ENCODE results near the gene GBP7.
"Not testable (repeated sequence)": the region's sequence is repeated elsewhere in the genome, so short reads cannot be mapped to it uniquely, and the experiment has no call there.

The GBP7 gene, protein sequence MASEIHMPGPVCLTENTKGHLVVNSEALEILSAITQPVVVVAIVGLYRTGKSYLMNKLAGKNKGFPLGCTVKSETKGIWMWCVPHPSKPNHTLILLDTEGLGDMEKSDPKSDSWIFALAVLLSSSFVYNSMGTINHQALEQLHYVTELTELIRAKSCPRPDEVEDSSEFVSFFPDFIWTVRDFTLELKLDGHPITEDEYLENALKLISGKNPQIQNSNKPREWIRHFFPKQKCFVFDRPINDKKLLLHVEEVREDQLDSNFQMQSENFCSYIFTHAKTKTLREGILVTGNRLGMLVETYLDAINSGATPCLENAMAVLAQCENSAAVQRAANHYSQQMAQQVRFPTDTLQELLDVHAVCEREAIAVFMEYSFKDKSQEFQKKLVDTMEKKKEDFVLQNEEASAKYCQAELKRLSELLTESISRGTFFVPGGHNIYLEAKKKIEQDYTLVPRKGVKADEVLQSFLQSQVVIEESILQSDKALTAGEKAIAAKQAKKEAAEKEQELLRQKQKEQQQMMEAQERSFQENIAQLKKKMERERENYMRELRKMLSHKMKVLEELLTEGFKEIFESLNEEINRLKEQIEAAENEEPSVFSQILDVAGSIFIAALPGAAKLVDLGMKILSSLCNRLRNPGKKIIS

DNA sequence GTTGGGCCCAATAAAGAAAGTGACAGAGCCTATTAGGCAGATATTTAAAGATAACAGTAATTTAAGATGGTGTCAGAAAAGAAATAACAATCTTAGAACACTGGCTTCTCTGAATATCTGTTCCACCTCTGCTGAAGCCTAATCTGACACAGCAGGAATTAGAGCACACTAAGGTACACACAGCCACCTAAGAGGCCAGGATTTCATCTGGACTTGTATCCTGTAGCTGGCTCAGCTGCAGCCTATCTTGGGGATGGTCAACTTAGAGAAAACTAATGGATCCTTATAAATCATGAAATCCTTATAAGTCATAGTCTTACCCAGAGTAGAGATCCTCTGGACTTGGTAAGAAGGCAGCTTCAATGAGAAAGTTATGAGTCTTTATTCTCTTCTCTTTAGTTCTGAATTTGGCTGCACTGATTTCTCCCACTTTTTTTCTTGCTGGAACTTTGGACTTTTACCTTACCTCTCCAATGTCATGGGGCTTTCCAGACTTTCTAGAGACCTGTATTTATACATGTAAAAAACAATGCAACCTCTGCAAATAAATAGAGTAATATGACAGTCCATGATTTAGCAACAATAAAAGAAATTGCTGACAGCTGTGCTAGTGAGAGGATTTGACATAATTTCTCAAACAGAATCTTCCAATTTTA is at the start of gene GBP7:
Gene GBP7, minus strand, starts transcription at position 403 of the 656 bp plus-strand sequence. CDS start 4,068 bp downstream, outside the sequence.
- no peak for DNase-seq

DNA sequence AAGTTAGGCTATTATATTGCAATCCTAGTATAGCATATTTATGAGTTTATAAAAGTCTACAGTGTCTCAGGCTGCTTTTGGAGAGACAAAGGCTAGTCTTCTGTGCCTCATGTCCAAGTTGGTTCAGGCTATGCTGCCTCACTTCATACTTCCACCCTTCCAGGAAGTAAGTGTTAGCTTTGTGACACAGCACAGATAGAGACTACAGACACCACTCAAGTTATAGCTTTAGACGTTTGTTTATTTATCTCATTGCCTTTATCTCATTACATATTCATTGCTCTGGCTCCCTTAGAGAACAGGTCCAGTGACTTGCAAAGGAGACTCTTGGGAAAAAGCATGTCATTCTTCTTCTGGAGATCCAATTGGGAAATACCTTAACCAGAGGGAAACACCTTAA is 45.5 kb upstream of the GBP7 start:
- no peak for DNase-seq

DNA sequence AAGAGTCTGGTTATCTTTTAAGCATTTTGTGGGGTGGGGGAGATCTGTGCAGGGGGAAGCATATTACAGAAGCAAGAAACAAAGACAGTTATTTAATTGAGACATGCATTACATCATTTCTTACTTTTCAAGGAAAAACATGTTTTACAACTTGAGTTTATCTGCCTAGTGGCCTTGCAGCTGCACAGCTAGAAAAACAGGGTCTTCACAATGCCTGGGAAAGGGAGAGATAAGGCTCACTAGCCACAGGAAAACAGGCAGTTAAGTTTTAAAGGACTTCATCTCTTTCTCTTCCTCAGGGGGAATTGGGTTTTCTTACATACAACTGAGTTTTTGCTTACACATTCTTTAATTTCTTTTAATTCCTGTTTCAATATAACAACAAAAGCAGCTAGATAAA is 44.0 kb upstream of the GBP7 start:
- DNase-seq: not testable (repeated sequence)

DNA sequence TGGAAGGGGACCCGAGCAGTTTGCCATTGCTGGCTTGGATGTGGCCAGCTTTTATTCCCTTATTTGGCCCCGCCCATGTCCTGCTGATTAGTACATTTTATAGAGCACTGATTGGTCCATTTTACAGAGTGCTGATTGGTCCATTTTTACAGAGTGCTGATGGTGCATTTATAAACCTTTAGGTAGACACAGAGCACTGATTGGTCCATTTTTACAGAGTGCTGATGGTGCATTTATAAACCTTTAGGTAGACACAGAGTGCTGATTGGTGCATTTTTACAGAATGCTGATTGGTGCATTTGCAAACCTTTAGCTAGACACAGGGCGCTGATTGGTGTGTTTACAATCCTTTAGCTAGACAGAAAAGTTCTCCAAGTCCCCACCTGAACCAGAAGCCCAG is 43.1 kb upstream of the GBP7 start:
- not testable (repeated sequence) for DNase-seq

DNA sequence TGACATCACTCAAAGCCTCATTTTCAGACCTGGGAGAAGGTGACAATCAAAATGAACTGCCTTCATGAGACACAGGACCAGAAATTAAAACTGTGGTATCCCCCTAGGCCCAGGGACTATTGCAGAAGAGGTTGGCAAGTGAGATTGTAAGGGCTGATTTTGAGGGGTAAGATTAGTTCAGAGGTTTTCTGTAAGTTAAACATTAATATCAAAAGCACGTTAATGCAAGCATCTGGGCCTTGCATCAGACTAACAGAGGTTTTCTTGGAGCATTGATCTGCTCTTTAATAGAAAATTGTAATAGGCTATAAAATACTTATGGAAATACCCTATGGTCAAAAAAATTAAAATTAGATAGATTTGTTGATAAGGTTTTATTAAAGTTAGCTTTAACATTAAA is 37.5 kb upstream of the GBP7 start:
- no peak for DNase-seq

DNA sequence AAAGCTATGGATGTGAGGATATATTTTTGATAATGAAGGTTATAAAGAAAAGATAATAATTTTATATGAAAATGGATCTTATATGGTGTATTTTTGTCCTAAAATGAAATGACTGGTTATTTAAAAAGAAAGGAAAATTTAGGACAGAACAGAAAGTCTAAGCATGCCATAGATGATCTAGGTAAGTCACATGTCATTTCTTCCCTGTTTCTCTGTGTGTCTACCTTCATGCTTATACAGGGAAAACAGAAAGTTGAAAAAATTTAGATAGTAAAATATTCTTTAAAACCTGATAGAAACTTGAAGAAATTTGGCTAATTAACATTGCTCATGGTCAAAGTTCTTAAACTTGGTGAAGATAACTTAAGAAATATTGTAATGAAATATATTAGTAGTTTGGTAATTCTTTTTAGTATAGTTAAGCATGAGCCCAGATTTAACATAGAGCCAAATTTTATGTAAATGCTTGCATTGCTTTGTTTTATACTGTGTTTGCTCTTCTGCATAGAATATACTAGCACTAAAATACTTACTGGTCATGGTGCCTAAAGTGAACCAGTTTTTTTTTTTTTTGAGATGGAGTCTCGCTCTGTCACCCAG is 35.3 kb upstream of the GBP7 start:
- DNase-seq: no peak

DNA sequence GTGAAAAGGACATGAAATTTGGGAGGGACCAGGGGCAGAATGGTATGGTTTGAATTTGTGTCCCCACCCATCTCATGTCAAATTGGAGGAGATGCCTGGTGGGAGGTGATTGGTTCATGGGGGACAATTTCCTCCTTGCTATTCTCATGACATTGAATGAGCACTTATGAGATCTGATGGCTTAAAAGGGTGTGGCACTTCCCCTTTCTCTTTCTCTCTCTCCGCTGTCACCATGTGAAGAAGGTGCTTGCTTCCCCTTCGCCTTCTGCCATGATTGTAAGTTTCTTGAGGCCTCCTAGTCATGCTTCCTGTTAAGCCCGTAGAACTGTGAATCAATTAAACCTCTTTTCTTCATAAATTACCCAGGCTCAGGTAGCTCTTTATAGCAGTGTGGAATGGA is 30.6 kb upstream of the GBP7 start:
- no peak for DNase-seq

DNA sequence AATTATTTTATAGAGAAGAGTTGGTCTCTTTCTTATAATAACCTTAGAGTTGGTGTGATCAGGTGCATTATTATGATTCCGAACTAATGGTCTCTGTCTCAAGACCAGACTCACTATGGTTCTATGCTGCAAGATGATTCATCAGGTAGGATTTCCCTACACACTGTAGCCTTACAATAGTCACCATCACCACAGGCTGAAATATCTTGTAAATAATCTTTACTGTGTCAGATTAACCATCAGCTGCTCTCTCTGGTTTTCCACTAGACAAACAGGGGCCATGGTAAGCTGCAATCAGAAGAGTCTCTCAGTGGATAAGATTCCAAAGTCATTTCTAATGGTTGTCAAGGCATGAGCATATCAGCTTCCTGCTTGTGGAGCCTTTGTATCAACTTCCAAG is 27.4 kb upstream of the GBP7 start:
- DNase-seq: no peak

DNA sequence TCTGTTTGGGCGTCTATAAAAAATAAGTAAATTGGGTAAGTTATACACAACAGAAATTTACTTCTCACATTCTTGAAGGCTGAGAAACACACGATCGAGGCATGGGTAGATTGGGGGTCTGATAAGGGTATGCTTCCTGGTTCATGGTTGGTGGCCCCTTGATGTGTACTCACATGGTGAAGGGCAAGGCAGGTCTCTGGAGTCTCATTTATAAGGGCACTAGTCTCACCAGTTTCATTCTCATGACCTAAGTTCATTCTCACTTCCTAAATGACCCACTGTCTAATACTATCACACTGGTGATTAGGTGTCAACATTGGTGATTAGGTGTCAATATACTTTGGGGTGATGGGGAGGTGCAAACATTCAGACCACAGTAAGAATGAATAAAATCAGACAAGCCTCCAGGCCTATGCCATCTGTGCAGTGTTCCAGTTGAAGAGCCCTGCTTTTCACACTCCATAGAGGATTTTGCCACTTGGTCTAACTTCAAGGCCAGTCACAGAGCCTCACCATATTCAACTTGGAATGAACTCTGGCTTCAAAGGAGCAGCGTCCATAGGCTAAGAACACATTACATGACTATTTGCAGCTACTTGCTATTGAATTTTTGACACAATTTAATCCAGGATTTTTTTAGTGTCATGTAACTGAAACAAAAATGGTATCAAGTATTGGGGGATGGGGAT is 25.4 kb upstream of the GBP7 start:
- no peak for DNase-seq

DNA sequence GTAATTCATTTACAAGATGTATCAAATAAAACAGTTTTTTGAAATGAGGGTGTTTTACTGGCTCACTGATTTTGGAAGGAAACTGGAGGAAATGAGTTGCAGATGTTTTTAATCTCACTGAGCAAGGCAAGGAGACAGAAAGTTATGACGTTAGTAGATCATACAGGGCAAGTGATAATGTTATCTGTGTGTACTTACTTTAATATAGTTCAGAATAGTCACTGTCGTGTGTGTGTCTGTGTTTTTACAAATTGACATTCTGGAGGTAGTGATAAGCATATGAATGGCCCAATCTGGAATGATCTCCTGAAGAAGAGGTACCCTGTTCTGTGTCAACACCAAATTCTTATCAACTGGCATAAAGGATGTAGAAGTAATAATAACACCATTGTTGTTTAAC is 24.9 kb upstream of the GBP7 start:
- DNase-seq: no peak

DNA sequence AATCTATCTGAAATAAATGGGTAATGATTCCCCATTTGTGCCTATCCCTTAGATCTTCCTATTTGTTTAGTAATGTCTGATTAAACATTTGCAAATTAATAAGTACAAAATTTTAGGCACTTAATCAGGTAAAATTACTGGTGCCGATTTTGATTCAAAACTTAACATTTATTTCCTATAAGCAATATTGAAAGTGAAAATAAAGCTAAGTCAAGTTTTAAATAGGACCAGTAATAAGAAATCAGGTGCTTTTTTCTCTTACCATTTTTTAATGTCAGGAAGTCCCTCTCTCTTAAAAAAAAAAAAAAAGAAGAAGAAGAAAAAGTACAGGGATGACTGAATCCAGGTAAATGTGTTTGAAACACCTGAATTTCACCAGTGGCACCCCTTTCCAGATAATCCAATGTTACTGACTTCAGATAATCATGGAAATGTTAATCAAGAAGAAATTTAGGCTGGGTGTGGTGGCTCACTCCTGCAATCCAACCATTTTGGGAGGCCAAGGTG is 23.8 kb upstream of the GBP7 start:
- no peak for DNase-seq

DNA sequence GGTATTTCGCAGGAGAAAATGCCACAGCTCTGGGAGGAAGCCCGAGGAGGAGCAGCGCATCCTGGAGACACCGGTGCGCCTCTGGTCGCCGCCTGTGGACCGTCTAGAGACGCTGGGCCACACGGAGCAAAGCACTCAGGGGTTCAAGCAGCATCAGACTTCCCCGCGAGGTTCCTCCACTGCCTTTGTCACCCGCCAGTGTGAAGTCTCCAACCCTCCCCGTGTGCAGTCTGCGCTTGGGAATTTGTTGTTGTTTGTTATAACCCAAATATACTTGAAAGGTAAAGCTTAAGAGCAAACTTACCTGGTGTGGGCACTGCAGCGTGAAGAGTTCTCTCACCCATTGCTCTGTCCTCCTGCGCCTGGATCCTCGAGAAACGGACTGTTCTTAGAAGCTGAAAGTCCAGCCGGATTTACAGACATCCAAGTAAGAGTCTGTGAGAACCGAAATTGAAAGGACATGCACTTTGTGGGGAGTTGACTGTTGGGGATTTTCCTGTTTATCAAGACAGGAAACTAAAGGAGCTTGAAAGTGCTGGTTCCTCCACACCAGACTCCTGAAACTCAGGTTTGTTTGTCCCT is 22.8 kb upstream of the GBP7 start, which contains the start of gene GBP4:
Gene GBP4, minus strand, starts transcription at position 452 of the 582 bp plus-strand sequence. Its CDS starts 108 bp downstream, at position 344.
- no peak for DNase-seq

DNA sequence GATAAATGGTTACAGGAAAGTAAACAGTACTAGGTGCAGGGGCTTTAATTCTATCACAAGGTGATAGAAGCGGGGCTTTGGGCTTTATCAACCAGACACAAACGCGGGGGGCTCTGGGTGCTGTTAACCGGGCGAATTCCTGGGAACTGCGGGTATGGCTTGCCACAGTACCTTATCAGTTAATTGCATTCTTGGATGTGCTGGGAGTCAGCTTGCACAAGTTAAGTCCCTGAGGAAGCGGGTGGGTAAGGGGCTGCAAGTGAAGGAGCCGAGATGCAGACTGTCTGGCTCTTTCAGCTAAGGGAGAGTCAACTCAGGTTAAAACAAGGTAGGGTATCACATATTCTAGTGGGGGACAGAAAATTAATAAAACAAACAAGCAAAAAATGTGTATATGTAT is 22.3 kb upstream of the GBP7 start:
- no peak for DNase-seq

DNA sequence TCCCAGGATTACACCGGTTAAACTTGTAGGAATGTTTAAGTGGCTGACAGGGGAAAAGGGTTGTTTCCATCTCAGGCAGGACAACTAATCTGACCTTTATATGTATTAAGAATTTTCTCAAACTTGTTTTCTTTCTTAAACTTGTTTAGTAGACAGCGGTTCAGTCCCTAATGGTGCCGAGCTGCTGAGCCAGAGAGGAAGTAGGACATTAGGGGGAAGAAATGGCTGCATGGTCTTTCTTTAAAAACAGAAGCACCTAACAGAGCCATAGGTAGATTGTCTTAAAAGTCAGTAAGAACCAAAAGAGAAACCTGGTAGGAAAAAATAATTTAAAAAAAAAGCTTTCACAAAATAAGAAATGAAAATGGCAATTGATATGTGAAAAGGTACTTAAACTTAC is 19.7 kb upstream of the GBP7 start:
- DNase-seq: no peak

DNA sequence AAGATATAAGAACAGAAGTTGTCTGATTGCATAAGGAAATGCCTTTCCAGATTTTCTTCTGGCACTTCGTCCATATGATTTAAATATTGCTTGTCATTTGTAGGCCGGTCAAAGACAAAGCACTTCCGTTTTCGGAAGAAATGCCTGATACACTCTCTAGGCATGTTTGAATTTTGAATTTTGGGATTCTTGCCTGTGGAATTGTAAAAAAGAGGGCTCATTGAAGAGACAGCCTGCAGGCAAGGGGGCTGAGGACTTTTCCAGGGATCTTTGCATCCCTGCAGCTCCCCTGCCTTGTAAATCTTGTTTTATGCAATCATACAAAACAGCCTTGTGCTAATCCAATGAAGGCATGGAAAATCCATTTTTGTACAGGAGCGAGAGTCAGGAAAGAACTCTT is 15.5 kb upstream of the GBP7 start:
- DNase-seq: no peak

DNA sequence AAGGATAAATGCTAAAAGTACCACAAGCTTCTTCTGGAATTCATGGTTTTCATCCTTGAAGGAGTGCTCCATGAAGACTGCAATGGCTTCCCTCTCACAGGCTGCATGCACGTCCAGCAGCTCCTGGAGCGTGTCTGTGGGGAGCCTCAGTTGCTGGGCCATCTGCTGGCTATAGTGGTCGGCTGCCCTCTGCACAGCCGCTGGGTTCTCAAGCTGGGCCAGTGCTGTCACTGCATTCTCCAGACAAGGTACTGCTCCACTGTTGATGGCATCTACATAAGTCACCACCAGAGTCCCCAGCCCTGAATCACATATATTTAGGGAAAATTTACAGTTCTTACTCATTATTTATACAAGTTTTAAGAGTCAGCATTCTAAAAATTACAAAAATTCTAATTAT is 14.2 kb upstream of the GBP7 start:
- DNase-seq: no peak

DNA sequence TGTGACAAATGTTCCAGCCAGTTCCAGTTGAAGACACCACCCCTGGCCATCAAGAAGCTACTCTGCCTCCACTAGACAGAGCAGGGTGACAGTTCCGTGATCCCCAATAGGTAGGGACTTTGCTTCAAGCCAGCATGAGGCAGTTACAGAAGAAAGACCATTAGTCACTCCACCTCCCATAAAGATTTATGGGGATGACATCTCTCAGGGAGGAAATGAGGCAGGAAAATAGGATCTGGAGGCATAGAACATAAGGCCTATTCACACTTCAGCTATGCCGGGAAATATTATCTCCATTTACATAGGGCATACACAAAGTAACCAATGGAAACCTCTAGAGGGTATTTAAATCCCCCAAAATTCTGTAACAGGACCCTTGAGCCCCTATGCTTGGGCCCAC is 3.5 kb upstream of the GBP7 start:
- no peak for DNase-seq

DNA sequence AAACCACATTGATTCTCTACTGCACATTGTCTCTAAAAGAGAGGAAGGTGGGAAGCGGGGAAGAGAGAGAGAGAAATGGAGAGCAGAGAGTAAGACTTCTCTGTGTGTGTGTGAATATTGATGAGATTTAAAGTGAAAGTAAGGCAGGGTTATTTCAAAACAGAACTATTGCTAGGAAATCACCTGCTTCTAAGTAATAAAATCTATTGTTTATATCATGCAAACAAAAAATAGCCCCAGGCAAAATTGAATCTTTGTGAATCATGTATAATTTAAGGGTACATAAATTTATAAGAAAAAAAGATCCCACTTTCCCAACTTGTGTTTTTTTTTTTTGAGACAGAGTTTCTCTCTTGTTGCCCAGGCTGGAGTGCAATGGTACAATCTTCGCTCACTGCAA is 1.2 kb upstream of the GBP7 start:
- no peak for DNase-seq

DNA sequence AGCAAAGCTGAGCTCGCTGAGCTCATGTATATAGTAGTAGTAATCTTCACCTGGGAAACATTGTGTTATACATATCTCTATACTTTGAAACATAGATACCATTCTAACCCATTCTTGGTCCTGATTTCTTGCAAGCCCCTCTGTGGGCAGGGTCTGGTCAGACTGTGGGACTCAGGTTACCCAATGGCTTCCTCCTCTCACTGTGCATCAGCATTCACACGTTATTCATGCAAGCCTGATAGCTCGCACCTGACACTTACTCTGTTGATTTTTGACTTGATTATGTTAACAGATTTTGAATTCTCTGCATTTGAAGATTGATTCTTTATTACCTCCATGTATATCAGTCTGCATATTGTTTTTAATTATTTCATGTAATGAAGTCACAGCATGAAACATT is 1.3 kb downstream of the GBP7 start:
- no peak for DNase-seq

DNA sequence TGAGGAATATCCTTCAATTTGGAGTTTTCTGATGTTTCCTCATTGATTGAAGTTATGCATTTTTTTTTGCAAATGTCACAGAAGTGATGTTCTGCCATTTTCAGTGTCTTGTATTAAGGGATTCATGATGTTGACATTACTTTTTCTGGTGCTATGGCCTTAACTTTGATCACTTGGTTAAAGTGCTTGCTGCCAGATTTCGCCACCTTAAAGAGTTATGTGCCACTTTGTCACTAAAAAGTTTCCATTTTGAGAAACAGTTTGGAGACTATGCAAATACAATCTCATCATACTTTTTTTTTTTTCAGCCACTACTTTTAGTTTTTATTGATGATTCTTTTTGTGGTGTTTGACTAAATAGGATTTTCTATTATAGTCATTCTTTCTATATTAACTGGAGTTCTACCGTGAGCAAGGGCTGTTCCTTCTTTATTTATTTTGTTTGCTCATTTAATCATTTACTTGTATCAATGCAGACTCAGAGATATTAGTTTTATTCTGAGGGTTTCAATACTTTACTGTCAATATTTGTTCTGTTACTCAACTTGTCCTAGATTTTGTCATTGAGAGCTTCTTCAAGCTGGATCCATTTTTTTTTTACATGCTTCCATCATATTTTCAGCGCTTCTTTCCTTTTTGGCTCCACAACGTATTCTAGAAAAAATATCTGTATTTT is 3.2 kb downstream of the GBP7 start:
- no peak for DNase-seq

DNA sequence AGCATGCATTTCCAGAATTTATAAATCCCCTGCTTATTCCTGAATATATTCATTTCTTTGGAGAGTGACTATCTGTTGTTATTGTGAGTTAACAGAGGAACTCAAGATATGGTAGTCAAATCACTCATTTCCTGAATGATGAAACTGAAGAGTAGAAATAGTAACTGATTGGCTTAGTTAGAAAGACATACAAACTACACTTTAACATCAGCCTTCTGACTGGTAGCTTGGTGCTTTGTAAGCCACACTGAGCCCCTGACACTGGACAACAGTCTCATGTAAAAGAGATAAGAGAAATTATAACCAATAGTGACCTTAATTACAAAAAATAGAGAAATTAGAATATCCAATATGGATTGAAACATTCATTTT is 4.8 kb downstream of the GBP7 start:
- DNase-seq: no peak
